SK-N-SH treated with all-trans-retinoic acid at 6 μM for 48 hours (cell line): ENCODE measurements around the gene ELMO1.

Experiments
- ATAC-seq: fragments of 200-7000 bp; cut with Tn5 transposase; 3 replicates; pipeline ENCODE4 v1.9.1; 2020; ENCODE audit warnings: mild to moderate bottlenecking, moderate library complexity
- ARNTL ChIP-seq: fragments of 450-650 bp; formaldehyde crosslinking; IDR thresholded peaks from 2 replicates; pipeline ENCODE4 v1.5.0; 2020; ENCODE audit warnings: low read depth, mild to moderate bottlenecking, moderate library complexity, borderline replicate concordance
- CSDC2 ChIP-seq: fragments of 250-450 bp; sonication (Bioruptor Pico); IDR thresholded peaks from 2 replicates; pipeline ENCODE4 v1.5.0; 2020; ENCODE audit warnings: mild to moderate bottlenecking, moderate library complexity
- ESRRG ChIP-seq: fragments of 250-450 bp; sonication (Bioruptor Pico); IDR thresholded peaks from 2 replicates; pipeline ENCODE4 v1.6.1; 2021; ENCODE audit warnings: mild to moderate bottlenecking
- GLIS3 ChIP-seq: fragments of 250-450 bp; sonication (Bioruptor Pico); IDR thresholded peaks from 2 replicates; pipeline ENCODE4 v1.5.0; 2020; ENCODE audit warnings: mild to moderate bottlenecking, moderate library complexity
- OSR1 ChIP-seq: fragments of 250-450 bp; sonication (Bioruptor Pico); IDR thresholded peaks from 2 replicates; pipeline ENCODE4 v1.8.0; 2022; ENCODE audit warnings: moderate library complexity, mild to moderate bottlenecking, inconsistent platforms
- PPARA ChIP-seq: fragments of 250-450 bp; sonication (Bioruptor Pico); IDR thresholded peaks from 2 replicates; pipeline ENCODE4 v1.5.0; 2020; ENCODE audit warnings: mild to moderate bottlenecking, borderline replicate concordance
- RARB ChIP-seq: fragments of 250-450 bp; sonication (Bioruptor Pico); IDR thresholded peaks from 2 replicates; pipeline ENCODE4 v1.8.0; 2021; ENCODE audit warnings: mild to moderate bottlenecking, moderate library complexity
- SNAI2 ChIP-seq: fragments of 250-450 bp; sonication (Bioruptor Pico); IDR thresholded peaks from 2 replicates; pipeline ENCODE4 v1.5.0; 2020; ENCODE audit warnings: mild to moderate bottlenecking, moderate library complexity
- TCF4 ChIP-seq: fragments of 250-450 bp; sonication (Bioruptor Pico); IDR thresholded peaks from 2 replicates; pipeline ENCODE4 v1.8.0; 2021; ENCODE audit warnings: mild to moderate bottlenecking, moderate library complexity, borderline replicate concordance
- TOX ChIP-seq: fragments of 250-450 bp; sonication (Bioruptor Pico); IDR thresholded peaks from 2 replicates; pipeline ENCODE4 v1.8.0; 2021; ENCODE audit warnings: mild to moderate bottlenecking, moderate library complexity, borderline replicate concordance
- ZC3H10 ChIP-seq: fragments of 250-450 bp; sonication (Bioruptor Pico); IDR thresholded peaks from 2 replicates; pipeline ENCODE4 v1.5.1; 2021; ENCODE audit warnings: mild to moderate bottlenecking, moderate library complexity
- ZFP3 ChIP-seq: fragments of 250-450 bp; sonication (Bioruptor Pico); IDR thresholded peaks from 2 replicates; pipeline ENCODE4 v1.5.0; 2020; ENCODE audit warnings: mild to moderate bottlenecking, moderate library complexity
- ZFP30 ChIP-seq: fragments of 450-650 bp; formaldehyde crosslinking; IDR thresholded peaks from 2 replicates; pipeline ENCODE4 v1.5.0; 2022; ENCODE audit warnings: mild to moderate bottlenecking, moderate library complexity
- ZNF565 ChIP-seq: fragments of 450-650 bp; formaldehyde crosslinking; conservative IDR thresholded peaks from 2 replicates; pipeline ENCODE4 v1.5.0; 2020; ENCODE audit warnings: low read depth, mild to moderate bottlenecking, moderate library complexity
- ZNF70 ChIP-seq: fragments of 450-650 bp; formaldehyde crosslinking; IDR thresholded peaks from 2 replicates; pipeline ENCODE4 v1.5.0; 2020; ENCODE audit warnings: mild to moderate bottlenecking, moderate library complexity
- TF ChIP-seq, protein P1 (sequence below): fragments of 250-450 bp; sonication (Bioruptor Pico); IDR thresholded peaks from 2 replicates; pipeline ENCODE4 v1.8.0; 2020; ENCODE audit warnings: mild to moderate bottlenecking, moderate library complexity, borderline replicate concordance
- TF ChIP-seq, protein P2 (sequence below): fragments of 250-450 bp; sonication (Bioruptor Pico); IDR thresholded peaks from 2 replicates; pipeline ENCODE4 v1.8.0; 2021; ENCODE audit warnings: low read depth, mild to moderate bottlenecking, moderate library complexity, borderline replicate concordance
- TF ChIP-seq, protein P3 (sequence below): fragments of 250-450 bp; sonication (Bioruptor Pico); IDR thresholded peaks from 2 replicates; pipeline ENCODE4 v1.5.1; 2020; ENCODE audit warnings: low read depth, mild to moderate bottlenecking, moderate library complexity
- TF ChIP-seq, protein P4 (sequence below): fragments of 250-450 bp; sonication (Bioruptor Pico); IDR thresholded peaks from 2 replicates; pipeline ENCODE4 v1.5.0; 2020; ENCODE audit warnings: mild to moderate bottlenecking, moderate library complexity
- TF ChIP-seq, protein P5 (sequence below): fragments of 250-450 bp; sonication (Bioruptor Pico); IDR thresholded peaks from 2 replicates; pipeline ENCODE4 v1.5.1; 2021; ENCODE audit warnings: mild to moderate bottlenecking, moderate library complexity

Gene ELMO1

DNA sequence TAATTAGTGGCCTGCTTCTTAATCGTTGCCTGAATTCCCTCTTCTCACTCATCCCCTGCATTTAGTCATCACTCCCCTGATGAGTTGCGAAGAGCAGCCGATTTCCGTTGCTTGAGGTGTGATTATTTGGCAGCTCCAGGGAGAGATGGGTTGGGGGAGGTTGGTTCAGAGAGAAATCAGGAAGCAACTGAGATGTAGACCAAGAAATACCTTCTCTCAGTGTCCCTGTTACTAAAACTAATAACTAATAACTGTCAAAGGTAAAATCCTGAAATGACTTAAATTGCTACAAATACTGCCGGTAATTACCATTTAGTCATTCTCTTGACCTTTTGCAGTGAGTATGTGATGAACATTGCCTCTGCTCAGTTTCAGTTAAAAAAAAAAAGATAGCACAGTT, 76.9 kb downstream of the ELMO1 start:
- TF ChIP-seq, protein P1, sequence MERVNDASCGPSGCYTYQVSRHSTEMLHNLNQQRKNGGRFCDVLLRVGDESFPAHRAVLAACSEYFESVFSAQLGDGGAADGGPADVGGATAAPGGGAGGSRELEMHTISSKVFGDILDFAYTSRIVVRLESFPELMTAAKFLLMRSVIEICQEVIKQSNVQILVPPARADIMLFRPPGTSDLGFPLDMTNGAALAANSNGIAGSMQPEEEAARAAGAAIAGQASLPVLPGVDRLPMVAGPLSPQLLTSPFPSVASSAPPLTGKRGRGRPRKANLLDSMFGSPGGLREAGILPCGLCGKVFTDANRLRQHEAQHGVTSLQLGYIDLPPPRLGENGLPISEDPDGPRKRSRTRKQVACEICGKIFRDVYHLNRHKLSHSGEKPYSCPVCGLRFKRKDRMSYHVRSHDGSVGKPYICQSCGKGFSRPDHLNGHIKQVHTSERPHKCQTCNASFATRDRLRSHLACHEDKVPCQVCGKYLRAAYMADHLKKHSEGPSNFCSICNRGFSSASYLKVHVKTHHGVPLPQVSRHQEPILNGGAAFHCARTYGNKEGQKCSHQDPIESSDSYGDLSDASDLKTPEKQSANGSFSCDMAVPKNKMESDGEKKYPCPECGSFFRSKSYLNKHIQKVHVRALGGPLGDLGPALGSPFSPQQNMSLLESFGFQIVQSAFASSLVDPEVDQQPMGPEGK, result no peak
- TF ChIP-seq ZNF565 (no peak), PPARA (no peak), ZC3H10 (CRISPR knock-in tag) (no peak), OSR1 (CRISPR knock-in tag) (no peak), TOX (CRISPR knock-in tag) (no peak), ESRRG (CRISPR knock-in tag) (no peak), SNAI2 (CRISPR knock-in tag) (no peak), ARNTL (CRISPR knock-in tag) (no peak), TCF4 (CRISPR knock-in tag) (no peak)
- TF ChIP-seq, protein P2, sequence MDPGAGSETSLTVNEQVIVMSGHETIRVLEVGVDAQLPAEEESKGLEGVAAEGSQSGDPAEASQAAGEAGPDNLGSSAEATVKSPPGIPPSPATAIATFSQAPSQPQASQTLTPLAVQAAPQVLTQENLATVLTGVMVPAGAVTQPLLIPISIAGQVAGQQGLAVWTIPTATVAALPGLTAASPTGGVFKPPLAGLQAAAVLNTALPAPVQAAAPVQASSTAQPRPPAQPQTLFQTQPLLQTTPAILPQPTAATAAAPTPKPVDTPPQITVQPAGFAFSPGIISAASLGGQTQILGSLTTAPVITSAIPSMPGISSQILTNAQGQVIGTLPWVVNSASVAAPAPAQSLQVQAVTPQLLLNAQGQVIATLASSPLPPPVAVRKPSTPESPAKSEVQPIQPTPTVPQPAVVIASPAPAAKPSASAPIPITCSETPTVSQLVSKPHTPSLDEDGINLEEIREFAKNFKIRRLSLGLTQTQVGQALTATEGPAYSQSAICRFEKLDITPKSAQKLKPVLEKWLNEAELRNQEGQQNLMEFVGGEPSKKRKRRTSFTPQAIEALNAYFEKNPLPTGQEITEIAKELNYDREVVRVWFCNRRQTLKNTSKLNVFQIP, result no peak
- TF ChIP-seq, protein P3, sequence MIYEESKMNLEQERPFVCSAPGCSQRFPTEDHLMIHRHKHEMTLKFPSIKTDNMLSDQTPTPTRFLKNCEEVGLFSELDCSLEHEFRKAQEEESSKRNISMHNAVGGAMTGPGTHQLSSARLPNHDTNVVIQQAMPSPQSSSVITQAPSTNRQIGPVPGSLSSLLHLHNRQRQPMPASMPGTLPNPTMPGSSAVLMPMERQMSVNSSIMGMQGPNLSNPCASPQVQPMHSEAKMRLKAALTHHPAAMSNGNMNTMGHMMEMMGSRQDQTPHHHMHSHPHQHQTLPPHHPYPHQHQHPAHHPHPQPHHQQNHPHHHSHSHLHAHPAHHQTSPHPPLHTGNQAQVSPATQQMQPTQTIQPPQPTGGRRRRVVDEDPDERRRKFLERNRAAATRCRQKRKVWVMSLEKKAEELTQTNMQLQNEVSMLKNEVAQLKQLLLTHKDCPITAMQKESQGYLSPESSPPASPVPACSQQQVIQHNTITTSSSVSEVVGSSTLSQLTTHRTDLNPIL (CRISPR knock-in tag), result no peak
- TF ChIP-seq, protein P4, sequence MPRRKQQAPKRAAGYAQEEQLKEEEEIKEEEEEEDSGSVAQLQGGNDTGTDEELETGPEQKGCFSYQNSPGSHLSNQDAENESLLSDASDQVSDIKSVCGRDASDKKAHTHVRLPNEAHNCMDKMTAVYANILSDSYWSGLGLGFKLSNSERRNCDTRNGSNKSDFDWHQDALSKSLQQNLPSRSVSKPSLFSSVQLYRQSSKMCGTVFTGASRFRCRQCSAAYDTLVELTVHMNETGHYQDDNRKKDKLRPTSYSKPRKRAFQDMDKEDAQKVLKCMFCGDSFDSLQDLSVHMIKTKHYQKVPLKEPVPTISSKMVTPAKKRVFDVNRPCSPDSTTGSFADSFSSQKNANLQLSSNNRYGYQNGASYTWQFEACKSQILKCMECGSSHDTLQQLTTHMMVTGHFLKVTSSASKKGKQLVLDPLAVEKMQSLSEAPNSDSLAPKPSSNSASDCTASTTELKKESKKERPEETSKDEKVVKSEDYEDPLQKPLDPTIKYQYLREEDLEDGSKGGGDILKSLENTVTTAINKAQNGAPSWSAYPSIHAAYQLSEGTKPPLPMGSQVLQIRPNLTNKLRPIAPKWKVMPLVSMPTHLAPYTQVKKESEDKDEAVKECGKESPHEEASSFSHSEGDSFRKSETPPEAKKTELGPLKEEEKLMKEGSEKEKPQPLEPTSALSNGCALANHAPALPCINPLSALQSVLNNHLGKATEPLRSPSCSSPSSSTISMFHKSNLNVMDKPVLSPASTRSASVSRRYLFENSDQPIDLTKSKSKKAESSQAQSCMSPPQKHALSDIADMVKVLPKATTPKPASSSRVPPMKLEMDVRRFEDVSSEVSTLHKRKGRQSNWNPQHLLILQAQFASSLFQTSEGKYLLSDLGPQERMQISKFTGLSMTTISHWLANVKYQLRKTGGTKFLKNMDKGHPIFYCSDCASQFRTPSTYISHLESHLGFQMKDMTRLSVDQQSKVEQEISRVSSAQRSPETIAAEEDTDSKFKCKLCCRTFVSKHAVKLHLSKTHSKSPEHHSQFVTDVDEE, result no peak
- no peak for ATAC-seq

DNA sequence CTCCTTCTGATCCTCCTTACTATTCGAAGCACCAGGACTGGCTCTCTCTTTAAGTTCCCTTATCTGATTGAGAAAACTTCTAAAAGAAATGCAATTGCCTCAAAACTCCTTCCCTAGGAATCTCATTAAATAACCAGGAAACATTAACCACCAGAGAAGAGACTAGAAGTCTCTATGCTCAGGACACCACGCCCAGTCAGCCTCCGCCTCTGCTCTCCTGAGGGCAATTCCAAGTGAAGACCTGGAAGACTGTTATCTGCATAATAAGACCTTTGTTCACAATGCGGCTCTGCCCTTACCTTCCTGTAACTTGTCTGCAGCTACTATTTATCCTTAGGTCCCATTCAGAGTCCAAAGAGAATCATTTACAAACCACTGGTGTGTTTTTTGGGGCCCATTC, 78.8 kb downstream of the ELMO1 start:
- no peak for ATAC-seq

DNA sequence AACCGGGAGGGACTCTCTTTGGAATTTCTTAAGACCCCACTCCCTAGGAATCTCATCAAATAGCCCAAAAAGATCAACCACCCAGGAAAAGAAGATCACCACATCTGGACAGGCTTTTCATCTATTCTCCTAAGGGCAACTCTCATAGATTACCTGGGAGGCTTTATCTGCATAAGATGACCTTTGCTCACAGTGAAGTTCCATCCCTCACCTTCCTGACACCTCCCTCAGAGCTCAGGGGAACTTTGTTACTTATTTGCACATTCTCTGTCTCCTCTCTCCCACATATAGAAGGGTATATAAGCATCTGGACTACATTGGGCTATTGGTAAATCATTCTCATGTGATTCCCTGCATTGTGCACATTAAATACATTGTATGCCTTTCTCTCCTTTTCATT, 80.1 kb downstream of the ELMO1 start:
- TF ChIP-seq ZNF70 (no peak), ZFP3 (CRISPR knock-in tag) (no peak), ZFP30 (no peak), RARB (CRISPR knock-in tag) (no peak), OSR1 (CRISPR knock-in tag) (no peak), ZC3H10 (CRISPR knock-in tag) (no peak), SNAI2 (CRISPR knock-in tag) (no peak)
- TF ChIP-seq, protein P5, sequence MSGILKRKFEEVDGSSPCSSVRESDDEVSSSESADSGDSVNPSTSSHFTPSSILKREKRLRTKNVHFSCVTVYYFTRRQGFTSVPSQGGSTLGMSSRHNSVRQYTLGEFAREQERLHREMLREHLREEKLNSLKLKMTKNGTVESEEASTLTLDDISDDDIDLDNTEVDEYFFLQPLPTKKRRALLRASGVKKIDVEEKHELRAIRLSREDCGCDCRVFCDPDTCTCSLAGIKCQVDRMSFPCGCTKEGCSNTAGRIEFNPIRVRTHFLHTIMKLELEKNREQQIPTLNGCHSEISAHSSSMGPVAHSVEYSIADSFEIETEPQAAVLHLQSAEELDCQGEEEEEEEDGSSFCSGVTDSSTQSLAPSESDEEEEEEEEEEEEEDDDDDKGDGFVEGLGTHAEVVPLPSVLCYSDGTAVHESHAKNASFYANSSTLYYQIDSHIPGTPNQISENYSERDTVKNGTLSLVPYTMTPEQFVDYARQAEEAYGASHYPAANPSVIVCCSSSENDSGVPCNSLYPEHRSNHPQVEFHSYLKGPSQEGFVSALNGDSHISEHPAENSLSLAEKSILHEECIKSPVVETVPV (CRISPR knock-in tag), result no peak
- ATAC-seq, result no peak

More for the DNA sequence above, 78.8 kb downstream of the ELMO1 start:
- TF ChIP-seq ARNTL (CRISPR knock-in tag), result no peak
- TF ChIP-seq ZC3H10 (CRISPR knock-in tag), result no peak
- no peak for TF ChIP-seq GLIS3 (CRISPR knock-in tag)
- TF ChIP-seq, protein P3 (CRISPR knock-in tag), result no peak

DNA sequence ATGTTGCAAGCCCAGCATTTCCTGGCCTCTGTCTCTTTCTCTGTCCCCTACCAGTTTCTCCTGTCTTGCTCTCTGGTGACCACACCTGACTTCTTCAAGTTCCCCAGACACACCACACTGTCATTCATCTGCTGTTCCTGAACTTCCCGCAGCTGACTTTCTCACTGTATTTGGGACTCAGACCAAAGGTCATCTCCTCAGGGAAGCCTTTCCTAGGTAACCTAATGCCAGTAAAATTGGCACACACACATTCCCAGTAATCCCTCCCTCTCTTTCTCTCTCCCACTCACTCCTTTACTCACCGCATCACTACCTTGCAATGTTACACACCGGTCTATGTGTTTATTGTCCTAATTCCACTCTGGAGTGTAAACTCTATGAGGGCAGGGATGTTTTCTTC, 81.7 kb downstream of the ELMO1 start:
- no peak for TF ChIP-seq CSDC2 (CRISPR knock-in tag)
- TF ChIP-seq, protein P1, result no peak
- no peak for TF ChIP-seq OSR1 (CRISPR knock-in tag)
- TF ChIP-seq RARB (CRISPR knock-in tag), result no peak
- TF ChIP-seq ZNF70, result no peak
- TF ChIP-seq ZC3H10 (CRISPR knock-in tag), result no peak
- TF ChIP-seq, protein P4, result no peak
- ATAC-seq, result no peak
